ENCODE data around the gene ADAD2.

DNA sequence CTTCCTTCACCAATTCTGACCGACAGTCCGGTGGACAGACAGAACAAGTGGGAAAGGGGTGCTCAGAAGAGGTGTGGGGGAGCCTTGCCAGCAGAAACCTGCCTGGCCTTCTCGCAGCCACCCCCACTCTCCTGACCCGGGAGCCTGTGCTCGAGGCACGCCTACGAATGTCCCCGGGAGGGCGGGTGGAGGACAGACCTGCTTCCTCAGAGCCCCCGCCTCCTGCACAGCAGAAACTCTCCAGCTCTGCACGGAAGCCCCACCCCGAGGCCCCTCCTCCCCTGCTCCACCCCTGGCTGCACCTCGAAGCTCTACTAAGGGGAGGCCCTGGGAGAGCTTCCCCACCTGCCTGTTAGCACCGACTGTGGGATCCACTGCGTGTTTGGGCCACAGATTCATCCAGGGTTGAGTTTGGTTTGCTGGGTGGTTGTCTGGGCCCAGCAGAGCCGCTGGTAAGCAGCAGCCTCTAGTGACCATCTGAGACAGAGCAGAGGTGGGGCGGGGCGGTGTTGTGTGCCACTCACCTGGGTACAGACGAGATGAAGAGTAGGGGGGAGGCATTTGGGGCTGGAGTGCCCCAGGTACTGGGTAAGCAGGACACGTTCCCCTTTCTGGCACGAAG is 10.3 kb upstream of the ADAD2 start:
- TF ChIP-seq, protein P1, sequence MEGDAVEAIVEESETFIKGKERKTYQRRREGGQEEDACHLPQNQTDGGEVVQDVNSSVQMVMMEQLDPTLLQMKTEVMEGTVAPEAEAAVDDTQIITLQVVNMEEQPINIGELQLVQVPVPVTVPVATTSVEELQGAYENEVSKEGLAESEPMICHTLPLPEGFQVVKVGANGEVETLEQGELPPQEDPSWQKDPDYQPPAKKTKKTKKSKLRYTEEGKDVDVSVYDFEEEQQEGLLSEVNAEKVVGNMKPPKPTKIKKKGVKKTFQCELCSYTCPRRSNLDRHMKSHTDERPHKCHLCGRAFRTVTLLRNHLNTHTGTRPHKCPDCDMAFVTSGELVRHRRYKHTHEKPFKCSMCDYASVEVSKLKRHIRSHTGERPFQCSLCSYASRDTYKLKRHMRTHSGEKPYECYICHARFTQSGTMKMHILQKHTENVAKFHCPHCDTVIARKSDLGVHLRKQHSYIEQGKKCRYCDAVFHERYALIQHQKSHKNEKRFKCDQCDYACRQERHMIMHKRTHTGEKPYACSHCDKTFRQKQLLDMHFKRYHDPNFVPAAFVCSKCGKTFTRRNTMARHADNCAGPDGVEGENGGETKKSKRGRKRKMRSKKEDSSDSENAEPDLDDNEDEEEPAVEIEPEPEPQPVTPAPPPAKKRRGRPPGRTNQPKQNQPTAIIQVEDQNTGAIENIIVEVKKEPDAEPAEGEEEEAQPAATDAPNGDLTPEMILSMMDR (IDR thresholded peaks at IDR 0.05): no peak
- TF ChIP-seq ZFX (IDR thresholded peaks at IDR 0.05; ENCODE audit: borderline replicate concordance): no peak

Data from 22Rv1 (cell line).